Measurements from ENCODE around the gene RPS6KA5.
"Not testable (repeated sequence)": the region's sequence is repeated elsewhere in the genome, so short reads cannot be mapped to it uniquely, and the experiment has no call there.

RPS6KA5 gene

GRCh38 chr14:90980636-90981035 lies 79.8 kb downstream of the RPS6KA5 start:
- not testable (repeated sequence) for DNase-seq

GRCh38 chr14:90979515-90979914 lies 80.9 kb downstream of the RPS6KA5 start:
- DNase-seq, result no peak

GRCh38 chr14:90976101-90976500 lies 84.3 kb downstream of the RPS6KA5 start:
- no peak for DNase-seq

- no peak for DNase-seq
Measured at GRCh38 chr14:90971687-90972086, 88.8 kb downstream of the RPS6KA5 start.

- DNase-seq, result no peak
Measured at GRCh38 chr14:90970167-90970600, 90.3 kb downstream of the RPS6KA5 start.

- DNase-seq, result no peak
Measured at GRCh38 chr14:90969531-90970166, 90.8 kb downstream of the RPS6KA5 start.

GRCh38 chr14:90968025-90968424 lies 92.4 kb downstream of the RPS6KA5 start:
- DNase-seq, result no peak

- no peak for DNase-seq
Measured at GRCh38 chr14:90966493-90966892, 93.9 kb downstream of the RPS6KA5 start.

GRCh38 chr14:90965765-90966164 lies 94.7 kb downstream of the RPS6KA5 start:
- DNase-seq, result no peak

- DNase-seq, result no peak
Measured at GRCh38 chr14:90963343-90963742, 97.1 kb downstream of the RPS6KA5 start.

- DNase-seq, result no peak
Measured at GRCh38 chr14:90962505-90963109, 97.8 kb downstream of the RPS6KA5 start.

GRCh38 chr14:90960818-90961217 lies 99.6 kb downstream of the RPS6KA5 start:
- DNase-seq, result no peak

- DNase-seq, result no peak
Measured at GRCh38 chr14:90959344-90959743, 101.1 kb downstream of the RPS6KA5 start.

GRCh38 chr14:90956273-90956672 lies 104.2 kb downstream of the RPS6KA5 start:
- no peak for DNase-seq

GRCh38 chr14:90953643-90954042 lies 106.8 kb downstream of the RPS6KA5 start:
- DNase-seq, result not testable (repeated sequence)

GRCh38 chr14:90943367-90943766 lies 117.1 kb downstream of the RPS6KA5 start:
- no peak for DNase-seq

- no peak for DNase-seq
Measured at GRCh38 chr14:90942511-90942910, 117.9 kb downstream of the RPS6KA5 start.

- DNase-seq, result no peak
Measured at GRCh38 chr14:90941706-90942105, 118.7 kb downstream of the RPS6KA5 start.

- no peak for DNase-seq
Measured at GRCh38 chr14:90940318-90940962, 120.0 kb downstream of the RPS6KA5 start.

GRCh38 chr14:90939252-90939795 lies 121.1 kb downstream of the RPS6KA5 start:
- DNase-seq, result not testable (repeated sequence)

GRCh38 chr14:90938615-90939014 lies 121.8 kb downstream of the RPS6KA5 start:
- no peak for DNase-seq

GRCh38 chr14:90936757-90937440 lies 123.5 kb downstream of the RPS6KA5 start:
- DNase-seq, result no peak

- DNase-seq, result no peak
Measured at GRCh38 chr14:90924621-90925340, 135.7 kb downstream of the RPS6KA5 start.

All from cortex of kidney (tissue), 1 donor.